Measurements from ENCODE around the gene TCF7L1.

The TCF7L1 gene

DNA sequence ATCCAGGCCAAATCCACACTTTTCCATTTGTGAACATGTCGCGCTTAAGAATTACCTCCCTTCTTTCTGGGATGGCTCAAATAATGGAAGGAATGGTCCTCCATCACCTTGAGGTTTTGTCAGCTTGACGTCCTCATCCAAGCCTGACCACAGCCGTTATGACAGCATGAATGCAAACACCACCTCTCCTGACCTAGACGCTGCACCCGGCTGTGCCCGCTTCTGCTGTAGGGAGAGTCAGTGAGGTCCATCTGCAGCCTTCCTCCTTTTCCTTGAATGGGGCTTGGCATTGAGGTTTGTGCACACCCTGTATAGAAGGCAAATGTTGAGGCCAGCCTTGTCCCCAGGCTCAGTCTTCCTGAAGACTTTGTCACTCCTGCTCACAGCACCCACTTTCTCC lies 109.1 kb downstream of the TCF7L1 start:
- no peak overlapping the region for H2AFZ ChIP-seq (ENCODE audit: low read length)
- no peaks in the 10 kb centered on the region for H3K36me3 ChIP-seq (ENCODE audit: insufficient read depth, low read length)
- no peak overlapping the region for H3K9ac ChIP-seq (ENCODE audit: low read length)
- H3K4me1 ChIP-seq (ENCODE audit: insufficient read depth, low read length, severe bottlenecking), result no peaks in the 10 kb centered on the region
- H3K4me3 ChIP-seq (ENCODE audit: low read depth, low read length, poor library complexity, severe bottlenecking), result no peak overlapping the region
- no peaks in the 10 kb centered on the region for H3K79me2 ChIP-seq (ENCODE audit: insufficient read depth, low read length)
- H4K20me1 ChIP-seq (ENCODE audit: insufficient read depth, low read length), result no peaks in the 10 kb centered on the region
- no peak overlapping the region for H3K4me2 ChIP-seq (ENCODE audit: low read length)
- no peaks in the 10 kb centered on the region for H3F3A ChIP-seq (ENCODE audit: insufficient read depth, low read length)
- H3K9me2 ChIP-seq (ENCODE audit: low read depth, low read length), result no peaks in the 10 kb centered on the region
- H3K27me3 ChIP-seq (ENCODE audit: insufficient read depth, low read length), result 0 out of 2 replicates have a peak, but pooled peaks cover 4% of the 10 kb centered on the region
- TF ChIP-seq EZH2 (IDR thresholded peaks at IDR 0.05; ENCODE audit: borderline replicate concordance, low read length), result no peak
- TF ChIP-seq, protein P1, sequence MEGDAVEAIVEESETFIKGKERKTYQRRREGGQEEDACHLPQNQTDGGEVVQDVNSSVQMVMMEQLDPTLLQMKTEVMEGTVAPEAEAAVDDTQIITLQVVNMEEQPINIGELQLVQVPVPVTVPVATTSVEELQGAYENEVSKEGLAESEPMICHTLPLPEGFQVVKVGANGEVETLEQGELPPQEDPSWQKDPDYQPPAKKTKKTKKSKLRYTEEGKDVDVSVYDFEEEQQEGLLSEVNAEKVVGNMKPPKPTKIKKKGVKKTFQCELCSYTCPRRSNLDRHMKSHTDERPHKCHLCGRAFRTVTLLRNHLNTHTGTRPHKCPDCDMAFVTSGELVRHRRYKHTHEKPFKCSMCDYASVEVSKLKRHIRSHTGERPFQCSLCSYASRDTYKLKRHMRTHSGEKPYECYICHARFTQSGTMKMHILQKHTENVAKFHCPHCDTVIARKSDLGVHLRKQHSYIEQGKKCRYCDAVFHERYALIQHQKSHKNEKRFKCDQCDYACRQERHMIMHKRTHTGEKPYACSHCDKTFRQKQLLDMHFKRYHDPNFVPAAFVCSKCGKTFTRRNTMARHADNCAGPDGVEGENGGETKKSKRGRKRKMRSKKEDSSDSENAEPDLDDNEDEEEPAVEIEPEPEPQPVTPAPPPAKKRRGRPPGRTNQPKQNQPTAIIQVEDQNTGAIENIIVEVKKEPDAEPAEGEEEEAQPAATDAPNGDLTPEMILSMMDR (IDR thresholded peaks at IDR 0.05; ENCODE audit: low read length), result no peak
- no peaks in the 10 kb centered on the region for H3K9me3 ChIP-seq (ENCODE audit: low read length)
- no peak overlapping the region for H3K27ac ChIP-seq (ENCODE audit: low read depth, low read length, poor library complexity, severe bottlenecking)

GRCh38 chr2:85243101-85244072 lies 110.2 kb downstream of the TCF7L1 start:
- Histone ChIP-seq H3K79me2 (ENCODE audit: insufficient read depth, low read length) (no peaks in the 10 kb centered on the region), H4K20me1 (ENCODE audit: insufficient read depth, low read length) (no peaks in the 10 kb centered on the region), H3K9me3 (ENCODE audit: low read length) (no peaks in the 10 kb centered on the region), H3K27ac (ENCODE audit: low read depth, low read length, poor library complexity, severe bottlenecking) (no peak overlapping the region), H3K4me2 (ENCODE audit: low read length) (no peak overlapping the region), H3F3A (ENCODE audit: insufficient read depth, low read length) (no peaks in the 10 kb centered on the region), H3K27me3 (ENCODE audit: insufficient read depth, low read length) (0 out of 2 replicates have a peak, but pooled peaks cover 4% of the 10 kb centered on the region), H3K9me2 (ENCODE audit: low read depth, low read length) (no peaks in the 10 kb centered on the region), H3K9ac (ENCODE audit: low read length) (no peak overlapping the region), H3K36me3 (ENCODE audit: insufficient read depth, low read length) (no peaks in the 10 kb centered on the region), H3K4me3 (ENCODE audit: low read depth, low read length, poor library complexity, severe bottlenecking) (no peak overlapping the region), H2AFZ (ENCODE audit: low read length) (no peak overlapping the region), H3K4me1 (ENCODE audit: insufficient read depth, low read length, severe bottlenecking) (no peaks in the 10 kb centered on the region)
- TF ChIP-seq, protein P1 (IDR thresholded peaks at IDR 0.05; ENCODE audit: low read length), result peak; percentile 58
- TF ChIP-seq EZH2 (IDR thresholded peaks at IDR 0.05; ENCODE audit: borderline replicate concordance, low read length), result no peak

GRCh38 chr2:85244828-85245227 lies 111.6 kb downstream of the TCF7L1 start:
- H4K20me1 ChIP-seq (ENCODE audit: insufficient read depth, low read length), result no peaks in the 10 kb centered on the region
- H3K27me3 ChIP-seq (ENCODE audit: insufficient read depth, low read length), result 0 out of 2 replicates have a peak, but pooled peaks cover 4% of the 10 kb centered on the region
- H3K4me2 ChIP-seq (ENCODE audit: low read length), result no peak overlapping the region
- no peak overlapping the region for H2AFZ ChIP-seq (ENCODE audit: low read length)
- TF ChIP-seq, protein P1 (IDR thresholded peaks at IDR 0.05; ENCODE audit: low read length), result no peak
- no peak for TF ChIP-seq EZH2 (IDR thresholded peaks at IDR 0.05; ENCODE audit: borderline replicate concordance, low read length)
- no peaks in the 10 kb centered on the region for H3K9me3 ChIP-seq (ENCODE audit: low read length)
- H3K79me2 ChIP-seq (ENCODE audit: insufficient read depth, low read length), result no peaks in the 10 kb centered on the region
- no peaks in the 10 kb centered on the region for H3F3A ChIP-seq (ENCODE audit: insufficient read depth, low read length)
- H3K4me1 ChIP-seq (ENCODE audit: insufficient read depth, low read length, severe bottlenecking), result no peaks in the 10 kb centered on the region
- no peak overlapping the region for H3K27ac ChIP-seq (ENCODE audit: low read depth, low read length, poor library complexity, severe bottlenecking)
- no peak overlapping the region for H3K9ac ChIP-seq (ENCODE audit: low read length)
- no peaks in the 10 kb centered on the region for H3K9me2 ChIP-seq (ENCODE audit: low read depth, low read length)
- no peaks in the 10 kb centered on the region for H3K36me3 ChIP-seq (ENCODE audit: insufficient read depth, low read length)
- no peak overlapping the region for H3K4me3 ChIP-seq (ENCODE audit: low read depth, low read length, poor library complexity, severe bottlenecking)

Measured in OCI-LY1 (cell line).